H4 (cell line): Measurements from ENCODE around the gene PODNL1. TPM values are rescaled to one million over a fixed set of nuclear protein-coding genes. Genes with fewer than 3 reads are reported as not detected.
"Not testable (repeated sequence)": the region's sequence is repeated elsewhere in the genome, so short reads cannot be mapped to it uniquely, and the experiment has no call there.

Experiments used
- DNase-seq: peaks from one replicate; pipeline ENCODE4 v3.0.0-alpha.2; 2015; ENCODE audit warnings: low spot score
- total RNA-seq: library from RNA; depleted of rRNA; stranded (reverse); fragments of >200 nt; shearing (Covaris generic); gene quantifications from 2 replicates; pipeline ENCODE4 v1.2.3, GENCODE V29; 2014; rRNA removed

Gene PODNL1
- total RNA-seq, result 2.9 and 4.9 TPM in 2 replicates

- DNase-seq, result peak; percentile 96
These were observed at the start of gene PODNL1 for GRCh38 chr19:13938301-13939064. Gene PODNL1, minus strand, starts transcription at chr19:13938417. Its CDS starts 236 bp downstream, at chr19:13938181.

GRCh38 chr19:13987101-13987890 is 49.1 kb upstream of the PODNL1 start:
- no peak for DNase-seq

GRCh38 chr19:13986348-13986904 is 48.2 kb upstream of the PODNL1 start:
- DNase-seq, result no peak

- DNase-seq, result no peak
These were observed 47.6 kb upstream of the PODNL1 start for GRCh38 chr19:13985771-13986347.

- DNase-seq, result no peak
These were observed 46.9 kb upstream of the PODNL1 start for GRCh38 chr19:13984875-13985741.

- no peak for DNase-seq
These were observed 46.0 kb upstream of the PODNL1 start for GRCh38 chr19:13984186-13984585.

- DNase-seq, result no peak
These were observed 45.1 kb upstream of the PODNL1 start for GRCh38 chr19:13983213-13983889.

GRCh38 chr19:13982773-13983172 is 44.6 kb upstream of the PODNL1 start:
- DNase-seq, result no peak

GRCh38 chr19:13981988-13982501 is 43.8 kb upstream of the PODNL1 start:
- no peak for DNase-seq

GRCh38 chr19:13981467-13981866 is 43.2 kb upstream of the PODNL1 start:
- no peak for DNase-seq

- DNase-seq, result no peak
These were observed 42.8 kb upstream of the PODNL1 start for GRCh38 chr19:13981021-13981420.

GRCh38 chr19:13980340-13980739 is 42.1 kb upstream of the PODNL1 start:
- no peak for DNase-seq

- no peak for DNase-seq
These were observed 41.5 kb upstream of the PODNL1 start for GRCh38 chr19:13979686-13980085.

GRCh38 chr19:13979244-13979615 is 41.0 kb upstream of the PODNL1 start:
- no peak for DNase-seq

- no peak for DNase-seq
These were observed 40.4 kb upstream of the PODNL1 start for GRCh38 chr19:13978351-13979243.

- DNase-seq, result no peak
These were observed 39.6 kb upstream of the PODNL1 start for GRCh38 chr19:13977803-13978202.

GRCh38 chr19:13976446-13976845 is 38.2 kb upstream of the PODNL1 start:
- DNase-seq, result no peak

- no peak for DNase-seq
These were observed 37.7 kb upstream of the PODNL1 start for GRCh38 chr19:13975870-13976269.

GRCh38 chr19:13974073-13974472 is 35.9 kb upstream of the PODNL1 start:
- no peak for DNase-seq

GRCh38 chr19:13973479-13973878 is 35.3 kb upstream of the PODNL1 start:
- DNase-seq, result not testable (repeated sequence)
